HK-2 (cell line): ENCODE measurements around the gene RBM38.

ENCODE experiments used
- DNase-seq: peaks from one replicate; pipeline ENCODE4 v3.0.0-alpha.2; 2018; ENCODE audit not compliant: unreplicated experiment

RBM38 gene

DNA sequence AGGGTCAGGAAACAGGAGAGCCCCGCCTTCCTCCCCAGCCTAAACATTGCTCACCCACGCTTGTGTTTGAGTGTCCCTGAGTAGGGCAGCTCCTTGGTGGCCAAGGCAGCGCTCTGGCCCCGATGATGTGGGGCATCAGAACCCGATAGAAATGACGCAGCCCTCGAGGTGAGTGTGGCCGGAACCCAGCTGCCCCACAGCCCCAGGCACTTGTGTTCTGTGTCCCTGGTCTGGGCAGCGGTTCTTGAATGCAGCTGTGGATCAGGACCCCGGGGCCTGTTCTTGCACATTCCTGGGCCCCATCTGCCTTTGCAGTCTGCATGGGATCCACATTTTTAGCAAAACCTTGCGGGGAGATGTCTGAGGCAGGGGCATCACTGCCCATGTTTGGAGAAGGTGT, 12.8 kb downstream of the RBM38 start:
- no peak for DNase-seq

GRCh38 chr20:57404419-57405072, 13.3 kb downstream of the RBM38 start:
- DNase-seq: no peak

GRCh38 chr20:57405236-57406016, 14.2 kb downstream of the RBM38 start:
- DNase-seq: no peak

- DNase-seq: no peak
These were observed 16.4 kb downstream of the RBM38 start for GRCh38 chr20:57407541-57407956.

DNA sequence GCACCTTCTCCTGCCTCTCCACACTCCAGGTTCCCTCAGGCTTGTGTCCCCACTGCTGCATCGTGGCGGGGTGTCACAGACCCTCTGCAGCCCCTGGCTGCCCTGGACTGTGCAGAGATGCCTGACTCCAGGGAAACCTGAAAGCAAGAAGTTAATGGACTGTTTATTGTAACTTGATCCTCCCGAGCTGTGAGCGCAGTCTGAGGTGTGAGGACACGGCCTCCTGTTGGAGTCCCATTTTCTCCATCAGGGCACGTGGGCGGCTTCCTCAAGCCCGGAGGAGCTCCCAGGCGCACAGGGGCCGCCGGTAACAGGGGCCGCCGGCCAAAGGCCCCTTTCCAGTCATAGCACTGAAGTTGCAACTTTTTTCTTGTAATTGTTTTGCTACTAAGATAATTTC, 16.9 kb downstream of the RBM38 start:
- no peak for DNase-seq

GRCh38 chr20:57408536-57409233, 17.5 kb downstream of the RBM38 start:
- DNase-seq: no peak

- no peak for DNase-seq
These were observed 18.1 kb downstream of the RBM38 start for GRCh38 chr20:57409316-57409671.

DNA sequence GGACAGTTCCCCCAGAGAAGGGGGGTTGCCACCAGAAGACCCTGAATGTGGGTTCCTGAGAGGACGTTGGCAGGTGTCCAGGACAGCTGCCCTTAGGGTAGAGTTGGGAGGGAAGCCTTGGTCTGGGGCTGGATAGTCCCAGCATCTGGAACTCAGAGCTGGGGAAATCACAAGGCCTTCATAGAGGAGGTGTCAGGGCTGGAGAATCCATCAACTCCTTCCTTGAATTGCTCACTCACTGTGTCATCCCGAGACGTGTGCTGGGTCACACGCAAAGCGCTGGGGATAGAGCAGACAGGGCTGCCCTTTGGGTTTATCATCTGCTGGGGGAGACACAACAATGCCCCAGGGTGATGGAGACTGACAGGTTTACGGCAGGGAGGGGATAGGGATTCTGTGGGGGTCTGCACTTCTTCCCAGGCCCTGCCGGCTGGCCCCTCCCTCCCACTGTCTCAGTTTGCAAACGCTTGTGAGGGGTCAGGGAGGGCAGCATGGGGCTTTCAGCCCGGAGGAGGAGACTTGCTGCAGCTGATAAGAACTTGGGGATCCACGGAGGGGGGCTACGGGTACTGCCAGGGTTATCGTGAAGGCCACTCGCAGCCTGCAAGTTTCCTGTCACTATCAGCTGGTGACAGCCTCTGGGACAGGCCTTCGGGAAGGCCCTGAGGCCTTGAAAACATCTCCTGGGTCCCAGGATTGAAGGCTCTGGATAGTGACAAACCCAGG, 18.6 kb downstream of the RBM38 start:
- DNase-seq: no peak

- DNase-seq: no peak
These were observed 19.3 kb downstream of the RBM38 start for GRCh38 chr20:57410398-57410920.

- no peak for DNase-seq
These were observed 19.7 kb downstream of the RBM38 start for GRCh38 chr20:57410924-57411323.

- DNase-seq: no peak
These were observed 20.4 kb downstream of the RBM38 start for GRCh38 chr20:57411406-57412283.

GRCh38 chr20:57412347-57413029, 21.3 kb downstream of the RBM38 start:
- DNase-seq: no peak

DNA sequence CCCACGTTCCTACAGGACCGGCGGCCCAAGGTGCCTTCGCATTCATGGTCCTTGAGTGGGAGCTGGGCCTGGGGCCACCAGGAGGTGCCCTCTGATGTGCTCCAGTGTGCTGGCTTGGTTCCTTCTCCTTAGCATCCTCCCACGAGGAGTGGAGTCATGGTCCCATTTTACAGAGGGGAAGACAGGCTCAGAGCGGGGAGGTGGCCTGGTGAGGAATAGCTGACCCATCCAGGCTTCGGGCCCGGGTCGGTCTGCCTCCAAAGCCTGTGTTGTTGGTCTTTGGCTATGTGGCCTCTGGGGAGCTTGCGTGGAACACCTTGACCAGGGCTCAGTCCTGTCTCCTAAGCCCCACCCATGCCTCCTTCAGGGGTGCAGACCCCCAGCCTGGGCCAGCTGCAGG, 22.8 kb downstream of the RBM38 start:
- no peak for DNase-seq

- no peak for DNase-seq
These were observed 23.8 kb downstream of the RBM38 start for GRCh38 chr20:57414867-57415592.

- no peak for DNase-seq
These were observed 24.6 kb downstream of the RBM38 start for GRCh38 chr20:57415771-57416170.

- no peak for DNase-seq
These were observed 25.3 kb downstream of the RBM38 start for GRCh38 chr20:57416296-57417022.

DNA sequence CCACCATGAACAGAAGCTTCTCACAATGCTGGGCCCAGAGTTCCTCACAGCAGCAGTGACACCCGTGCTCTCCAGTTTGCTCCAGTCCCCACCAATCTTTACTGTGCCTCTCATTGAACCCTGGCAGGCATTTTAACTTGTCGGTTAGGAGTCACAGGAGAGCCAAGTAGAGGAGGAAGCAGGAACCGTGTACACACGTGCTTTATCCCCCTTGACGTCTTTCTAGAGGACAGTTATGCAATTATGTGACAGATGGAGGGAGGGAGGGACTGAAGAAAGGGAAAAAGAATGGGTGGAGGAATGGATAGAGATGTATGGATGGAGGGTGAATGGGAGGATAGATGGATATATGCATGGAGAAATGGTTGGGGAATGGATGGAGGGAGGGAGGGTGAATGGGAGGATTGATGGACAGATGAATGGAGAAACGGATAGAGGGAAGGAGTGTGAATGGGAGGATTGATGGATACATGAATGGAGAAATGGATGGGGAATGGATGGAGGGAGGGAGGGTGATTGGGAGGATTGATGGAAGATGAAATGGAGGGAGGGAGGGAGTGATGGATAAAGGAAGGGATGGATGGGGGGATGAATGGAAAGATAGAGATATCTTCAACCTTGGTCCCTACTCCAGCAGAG, 26.0 kb downstream of the RBM38 start:
- no peak for DNase-seq
